K562 (cell line): ENCODE data around the gene ADAT2. TPM values are rescaled to one million over a fixed set of nuclear protein-coding genes. Genes with fewer than 3 reads are reported as not detected.

ENCODE experiments used
- ATAC-seq: fragments of 200-7000 bp; cut with Tn5 transposase; 3 replicates; pipeline ENCODE4 v1.9.1; 2020; ENCODE audit warnings: moderate library complexity
- BruUV-seq: library from RNA; stranded (reverse); fragments of 400-500 nt; replicated peaks from 2 replicates; lab custom pipeline; 2021; lab: Mats Ljungman, UMichigan
- CTCF ChIA-PET: fragments of 300-600 bp; formaldehyde crosslinking; extraction: SDS; loops from one replicate; lab custom pipeline; 2021; ENCODE audit warnings: low intra/inter-chr PET ratio; lab: Yijun Ruan, JAX
- POLR2A ChIA-PET: fragments of 300-600, 350-650 bp; sonication (Branson Sonifier 250); formaldehyde crosslinking; extraction: SDS; loops from one replicate; lab custom pipeline; 2021; ENCODE audit warnings: antibody characterized with exemption, inconsistent platforms; lab: Yijun Ruan, JAX
- DNase-seq, 4 experiments: peaks; one replicate each; pipeline versions ENCODE4 v3.0.0 to v3.0.0-alpha.2; 2011 to 2018; ENCODE audit warnings: low spot score in 3 of 4, mixed read lengths in 3 of 4; ENCODE audit errors: extremely low read depth in 1 of 4
- FAIRE-seq: peaks from 2 replicates; lab custom pipeline; 2011; peaks lifted over from hg19 to GRCh38; lab: Jason Lieb, UNC
- H2AFZ ChIP-seq: 2 replicates; pipeline ENCODE4 v1.6.0; 2011; ENCODE audit warnings: low read depth, low read length, control low read depth, inconsistent platforms
- H3K27ac ChIP-seq: fragments of 200-600 bp; 3 replicates; pipeline ENCODE4 v1.8.0; 2011; ENCODE audit warnings: low read depth, mild to moderate bottlenecking, control low read depth, inconsistent platforms, low read length, moderate library complexity, mixed read lengths; ENCODE audit errors: extremely low read depth
- H3K27me3 ChIP-seq, 2 experiments: fragments of 300-600 bp in 1 of 2; 2 replicates in 1 of 2; 3 replicates in 1 of 2; pipeline versions ENCODE4 v1.6.0 to v1.8.0; 2011; ENCODE audit warnings: inconsistent platforms in 2 of 2, low read length in 2 of 2, mild to moderate bottlenecking in 1 of 2, mixed read lengths in 1 of 2, moderate library complexity in 1 of 2; ENCODE audit not compliant: control insufficient read depth in 2 of 2, insufficient read depth in 2 of 2
- H3K36me3 ChIP-seq: fragments of 300-600 bp; 3 replicates; pipeline ENCODE4 v1.8.0; 2011; ENCODE audit warnings: mild to moderate bottlenecking, low read length, inconsistent platforms; ENCODE audit not compliant: control insufficient read depth, insufficient read depth
- H3K4me1 ChIP-seq, 2 experiments: fragments of 200-600 bp in 1 of 2; replicated peaks in 1 of 2; 2 replicates in 1 of 2; 3 replicates in 1 of 2; pipeline versions ENCODE4 v1.5.1 to v1.8.0; 2011; ENCODE audit warnings: inconsistent platforms in 2 of 2, low read length in 2 of 2, mild to moderate bottlenecking in 1 of 2, mixed read lengths in 1 of 2, moderate library complexity in 1 of 2; ENCODE audit not compliant: control insufficient read depth in 2 of 2, insufficient read depth in 2 of 2
- H3K4me2 ChIP-seq: 2 replicates; pipeline ENCODE4 v1.6.1; 2011; ENCODE audit warnings: low read length, control low read depth, inconsistent platforms, mixed read lengths; ENCODE audit not compliant: insufficient read depth
- H3K4me3 ChIP-seq: fragments of 200-600 bp; sonication (generic), shearing (Covaris generic); 2 replicates; pipeline ENCODE4 v1.5.1; 2016; ENCODE audit warnings: control low read depth, inconsistent platforms
- H3K79me2 ChIP-seq: fragments of 200-600 bp; 3 replicates; pipeline ENCODE4 v1.8.0; 2011; ENCODE audit warnings: low read length, inconsistent platforms; ENCODE audit not compliant: control insufficient read depth, insufficient read depth
- H3K9ac ChIP-seq, 2 experiments: 2 replicates each; pipeline versions ENCODE4 v1.6.0 to v1.6.1; 2011; ENCODE audit warnings: low read depth in 2 of 2, low read length in 2 of 2, control low read depth in 1 of 2, inconsistent platforms in 1 of 2, mild to moderate bottlenecking in 1 of 2, mixed read lengths in 1 of 2; ENCODE audit not compliant: insufficient read depth in 1 of 2
- H3K9me1 ChIP-seq: one replicate; pipeline ENCODE4 v1.6.0; 2011; ENCODE audit warnings: inconsistent platforms, mild to moderate bottlenecking, low read length, moderate library complexity; ENCODE audit not compliant: control insufficient read depth, insufficient read depth
- H3K9me3 ChIP-seq: replicated peaks from 2 replicates; pipeline ENCODE4 v1.5.1; 2011; ENCODE audit warnings: low read depth, low read length, inconsistent platforms; ENCODE audit not compliant: control insufficient read depth, insufficient read depth
- H4K20me1 ChIP-seq: replicated peaks from 2 replicates; pipeline ENCODE4 v1.6.1; 2011; ENCODE audit warnings: low read length, inconsistent platforms, mixed read lengths; ENCODE audit not compliant: control insufficient read depth, insufficient read depth
- CTCF ChIP-seq, 3 experiments: IDR thresholded peaks in 2 of 3; conservative IDR thresholded peaks in 1 of 3; 2 replicates each; pipeline ENCODE4 v1.5.1; 2011 to 2012; ENCODE audit warnings: low read length in 3 of 3, mild to moderate bottlenecking in 3 of 3, control low read depth in 2 of 3, improper control_type of control experiment in 1 of 3, inconsistent platforms in 1 of 3, low read depth in 1 of 3, mixed read lengths in 1 of 3, moderate library complexity in 1 of 3; ENCODE audit not compliant: insufficient read depth in 2 of 3
- RBM17 ChIP-seq: fragments of 200-400 bp; formaldehyde crosslinking; IDR thresholded peaks from 2 replicates; pipeline ENCODE4 v1.6.1; 2017; ENCODE audit warnings: low read depth, mild to moderate bottlenecking, low read length, borderline replicate concordance
- WGBS: fragments of 100-300 bp; shearing (Covaris generic); methylation state at CpG from one replicate; pipeline ENCODE4 v1.1.6; 2016; ENCODE audit warnings: low coverage, mixed read lengths; ENCODE audit not compliant: insufficient coverage; ENCODE audit errors: missing lambda C conversion rate; 5-methylcytosine and 5-hydroxymethylcytosine counted together
- in situ Hi-C: fragments of 300-500 bp; cut with MboI; formaldehyde crosslinking; loops from 4 replicates; pipeline ENCODE4 v1.15.0; 2018; ENCODE audit warnings: inconsistent platforms, mixed read lengths
- intact Hi-C: fragments of 100-400 bp; cut with micrococcal nuclease; formaldehyde crosslinking; loops from 2 replicates; pipeline ENCODE4 v1.14.2; 2022
- polyA plus RNA-seq, 8 experiments: library from polyadenylated mRNA; depleted of rRNA in 4 of 8; stranded (reverse) in 5 of 8; unstranded in 3 of 8; fragments of >200 nt; fragmentation: Nextera tagmentation in 2 of 8; fragmentation: Illumina TruSeq in 1 of 8; extraction: Ambion mirVana in 2 of 8; extraction: Trizol in 1 of 8; gene quantifications; 2 replicates each; pipeline versions ENCODE4 v1.2.1 to v1.2.3, GENCODE V29; 2011 to 2014; ENCODE audit warnings: inconsistent platforms in 1 of 8, missing spikeins in 1 of 8
- total RNA-seq, 7 experiments: library from RNA; depleted of rRNA in 6 of 7; stranded (reverse); fragments of >200 nt in 6 of 7; fragmentation: Illumina TruSeq in 2 of 7; extraction: Trizol in 2 of 7; gene quantifications; 2 replicates each; pipeline versions ENCODE4 v1.2.1 to v1.2.3, GENCODE V29; 2011 to 2021; ENCODE audit warnings: low replicate concordance in 1 of 7

ADAT2 gene
- total and polyA plus RNA-seq, 9 of the 15 experiments (the other 6 are each of a cell fraction or from before 2014, with no cell fraction given), result 13.0 to 62.5 (median 31.7) TPM

- DNase-seq (no peak), ATAC-seq (peak; percentile 47), FAIRE-seq (no peak)
- intact Hi-C loops, result no loop called here
- Histone ChIP-seq H3K27me3 (peaks cover 47 to 48% of the 10 kb centered on the region in 2 experiments), H3K9me1 (no peaks in the 10 kb centered on the region), H3K36me3 (no peaks in the 10 kb centered on the region), H3K4me3 (no peak overlapping the region), H3K27ac (no peak overlapping the region), H3K79me2 (no peaks in the 10 kb centered on the region), H3K9me3 (no peaks in the 10 kb centered on the region), H3K4me2 (no peak overlapping the region), H2AFZ (no peak overlapping the region), H4K20me1 (no peaks in the 10 kb centered on the region; the same call in 1 of the 2 replicates), H3K4me1 (no peaks in the 10 kb centered on the region; a peak in 1 of 5 replicates), H3K9ac (no peak overlapping the region)
- ChIA-PET POLR2A (interaction anchor here (0.8 to 1.1 kb wide), 4 partner anchors 9 to 29 kb away, joined by 3 to 4 read pairs (median 3); no protein-coding TSS in a partner anchor), CTCF (no interaction called here)
- BruUV-seq, result no TSS peak
- in situ Hi-C loops, result no loop called here
- TF ChIP-seq RBM17 (no peak), CTCF (IDR thresholded peaks at IDR 0.05 in 2 of 3, conservative IDR thresholded peaks at IDR 0.05 in 1 of 3; ENCODE audit: insufficient read depth in 2 of 3, low read depth in 1 of 3, low read length in 3 of 3) (0 out of 6 replicates have a peak, but pooled peaks of 1 of the 3 experiments have one; percentile 3)
- under 1% methylated on average over 10 of the region's 10 CpGs for WGBS
Measured at GRCh38 chr6:143396497-143397226, 53.8 kb downstream of the ADAT2 start.
